22Rv1 (cell line): ENCODE measurements around the gene SPECC1L.

Experiments
- ZFX ChIP-seq: fragments of 450-650 bp; IDR thresholded peaks from 2 replicates; pipeline ENCODE4 v1.6.1; 2017; ENCODE audit warnings: antibody characterized with exemption, borderline replicate concordance
- TF ChIP-seq, protein P1 (sequence below): fragments of 450-650 bp; IDR thresholded peaks from 2 replicates; pipeline ENCODE4 v1.5.1; 2017; ENCODE audit warnings: mild to moderate bottlenecking

DNA sequence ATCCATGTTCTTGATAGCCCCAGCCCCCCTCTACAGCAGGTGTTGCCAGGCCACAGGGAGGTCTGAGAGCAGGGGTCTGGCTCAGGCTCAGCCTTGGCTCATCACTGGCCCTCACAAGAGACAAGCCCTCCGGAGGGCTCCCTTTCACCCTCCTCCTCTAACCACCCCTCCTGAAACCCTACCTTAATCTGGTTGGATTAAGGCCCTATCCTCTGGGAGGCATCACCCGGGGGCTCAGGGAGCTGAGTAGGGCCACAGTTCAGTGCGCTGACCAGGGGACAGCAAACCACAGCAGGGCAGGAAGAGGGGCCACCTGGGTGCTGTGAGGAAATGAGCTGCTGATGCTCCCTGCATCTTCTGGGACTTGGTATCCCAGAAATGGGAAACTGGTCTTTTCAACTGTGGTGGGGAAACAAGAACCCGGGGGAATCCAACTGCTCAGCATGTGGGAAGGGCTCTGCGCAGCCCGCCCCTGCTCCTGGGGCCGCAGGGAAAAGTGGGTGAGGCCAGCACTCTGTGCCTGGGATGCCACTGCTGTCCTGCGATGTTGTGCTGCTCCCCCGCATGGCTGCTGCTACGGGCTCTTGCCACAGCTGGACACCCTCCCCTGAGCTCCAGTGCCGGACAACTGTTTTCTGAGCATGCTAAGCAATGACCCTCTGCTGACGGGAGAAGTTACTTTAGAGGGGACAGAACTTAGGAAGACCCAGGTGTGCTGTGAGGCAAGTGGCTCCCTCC is 174.3 kb downstream of the SPECC1L start:
- TF ChIP-seq, protein P1, sequence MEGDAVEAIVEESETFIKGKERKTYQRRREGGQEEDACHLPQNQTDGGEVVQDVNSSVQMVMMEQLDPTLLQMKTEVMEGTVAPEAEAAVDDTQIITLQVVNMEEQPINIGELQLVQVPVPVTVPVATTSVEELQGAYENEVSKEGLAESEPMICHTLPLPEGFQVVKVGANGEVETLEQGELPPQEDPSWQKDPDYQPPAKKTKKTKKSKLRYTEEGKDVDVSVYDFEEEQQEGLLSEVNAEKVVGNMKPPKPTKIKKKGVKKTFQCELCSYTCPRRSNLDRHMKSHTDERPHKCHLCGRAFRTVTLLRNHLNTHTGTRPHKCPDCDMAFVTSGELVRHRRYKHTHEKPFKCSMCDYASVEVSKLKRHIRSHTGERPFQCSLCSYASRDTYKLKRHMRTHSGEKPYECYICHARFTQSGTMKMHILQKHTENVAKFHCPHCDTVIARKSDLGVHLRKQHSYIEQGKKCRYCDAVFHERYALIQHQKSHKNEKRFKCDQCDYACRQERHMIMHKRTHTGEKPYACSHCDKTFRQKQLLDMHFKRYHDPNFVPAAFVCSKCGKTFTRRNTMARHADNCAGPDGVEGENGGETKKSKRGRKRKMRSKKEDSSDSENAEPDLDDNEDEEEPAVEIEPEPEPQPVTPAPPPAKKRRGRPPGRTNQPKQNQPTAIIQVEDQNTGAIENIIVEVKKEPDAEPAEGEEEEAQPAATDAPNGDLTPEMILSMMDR: no peak
- no peak for TF ChIP-seq ZFX
